Endothelial cell (in vitro differentiated cells): ENCODE data around the gene SIGLEC7. TPM values are rescaled to one million over a fixed set of nuclear protein-coding genes. Genes with fewer than 3 reads are reported as not detected.
"Not testable (repeated sequence)": the region's sequence is repeated elsewhere in the genome, so short reads cannot be mapped to it uniquely, and the experiment has no call there.

Source experiments
- DNase-seq: peaks from one replicate; pipeline ENCODE4 v3.0.0; 2021; ENCODE audit warnings: low spot score
- H3K27ac Mint-ChIP-seq: one replicate; pipeline ENCODE4 v1.8.0; 2021; ENCODE audit warnings: mixed read lengths, inconsistent platforms; ENCODE audit not compliant: unreplicated experiment
- H3K27me3 Mint-ChIP-seq: one replicate; pipeline ENCODE4 v1.8.0; 2021; ENCODE audit warnings: mild to moderate bottlenecking, moderate library complexity, mixed read lengths, inconsistent platforms; ENCODE audit not compliant: unreplicated experiment
- H3K36me3 Mint-ChIP-seq: one replicate; pipeline ENCODE4 v1.8.0; 2021; ENCODE audit warnings: mild to moderate bottlenecking, low read depth, mixed read lengths, inconsistent platforms; ENCODE audit not compliant: unreplicated experiment
- H3K4me1 Mint-ChIP-seq: one replicate; pipeline ENCODE4 v1.8.0; 2021; ENCODE audit warnings: mild to moderate bottlenecking, mixed read lengths, inconsistent platforms; ENCODE audit not compliant: unreplicated experiment
- H3K4me3 Mint-ChIP-seq: one replicate; pipeline ENCODE4 v1.8.0; 2021; ENCODE audit warnings: mild to moderate bottlenecking, mixed read lengths, inconsistent platforms; ENCODE audit not compliant: unreplicated experiment
- H3K9me3 Mint-ChIP-seq: one replicate; pipeline ENCODE4 v1.8.0; 2021; ENCODE audit warnings: mixed read lengths, inconsistent platforms; ENCODE audit not compliant: unreplicated experiment
- CTCF ChIP-seq: fragments of 200-600 bp; sonication (generic); IDR thresholded peaks from one replicate; pipeline ENCODE4 v1.5.0; 2021; ENCODE audit warnings: antibody characterized with exemption; ENCODE audit not compliant: unreplicated experiment
- total RNA-seq: library from RNA; stranded (reverse); fragmentation: NEBNext Ultra II Directional; extraction: Animal tissue kit (Norgen Biotek cat#: 25700); gene quantifications from one replicate; pipeline ENCODE4 v1.2.1, GENCODE V29; 2021; ENCODE audit not compliant: unreplicated experiment

Gene SIGLEC7
- total RNA-seq, 1 donor from 2014 or later: not detected

GRCh38 chr19:51139299-51140014 lies 2.6 kb upstream of the SIGLEC7 start:
- DNase-seq: no peak
- no peak overlapping the region for H3K4me3 Mint-ChIP-seq
- no peak for TF ChIP-seq CTCF

GRCh38 chr19:51140441-51140840 lies 1.7 kb upstream of the SIGLEC7 start:
- no peak overlapping the region for H3K27ac Mint-ChIP-seq
- no peak for DNase-seq

More at GRCh38 chr19:51139299-51140014, 2.6 kb upstream of the SIGLEC7 start:
- H3K4me1 Mint-ChIP-seq: peaks cover 11% of the 10 kb centered on the region
- peaks cover 3% of the 10 kb centered on the region for H3K36me3 Mint-ChIP-seq
- peaks cover 7% of the 10 kb centered on the region for H3K27me3 Mint-ChIP-seq
- H3K27ac Mint-ChIP-seq: no peak overlapping the region
- H3K9me3 Mint-ChIP-seq: no peaks in the 10 kb centered on the region

GRCh38 chr19:51141181-51141580 lies 920 bp upstream of the SIGLEC7 start:
- no peaks in the 10 kb centered on the region for H3K9me3 Mint-ChIP-seq
- TF ChIP-seq CTCF: no peak
- peaks cover 8% of the 10 kb centered on the region for H3K27me3 Mint-ChIP-seq
- H3K27ac Mint-ChIP-seq: no peak overlapping the region
- H3K4me3 Mint-ChIP-seq: no peak overlapping the region
- peaks cover 11% of the 10 kb centered on the region for H3K4me1 Mint-ChIP-seq
- no peak for DNase-seq
- H3K36me3 Mint-ChIP-seq: peaks cover 3% of the 10 kb centered on the region

More at GRCh38 chr19:51140441-51140840, 1.7 kb upstream of the SIGLEC7 start:
- H3K36me3 Mint-ChIP-seq: peaks cover 3% of the 10 kb centered on the region
- peaks cover 8% of the 10 kb centered on the region for H3K27me3 Mint-ChIP-seq
- TF ChIP-seq CTCF: no peak
- no peaks in the 10 kb centered on the region for H3K9me3 Mint-ChIP-seq
- H3K4me3 Mint-ChIP-seq: no peak overlapping the region
- H3K4me1 Mint-ChIP-seq: peaks cover 11% of the 10 kb centered on the region

- H3K27ac Mint-ChIP-seq, DNase-seq, H3K4me1 Mint-ChIP-seq, H3K36me3 Mint-ChIP-seq, H3K9me3 Mint-ChIP-seq, H3K27me3 Mint-ChIP-seq, H3K4me3 Mint-ChIP-seq: not testable (repeated sequence)
These were observed 841 bp downstream of the SIGLEC7 start for GRCh38 chr19:51142809-51143475.

GRCh38 chr19:51143486-51143885 lies 1.4 kb downstream of the SIGLEC7 start:
- H3K27ac Mint-ChIP-seq: no peak overlapping the region
- H3K27me3 Mint-ChIP-seq: peaks cover 8% of the 10 kb centered on the region
- no peaks in the 10 kb centered on the region for H3K36me3 Mint-ChIP-seq
- H3K4me3 Mint-ChIP-seq: no peak overlapping the region
- TF ChIP-seq CTCF: no peak
- DNase-seq: no peak
- no peaks in the 10 kb centered on the region for H3K9me3 Mint-ChIP-seq
- H3K4me1 Mint-ChIP-seq: no peaks in the 10 kb centered on the region
